Fibroblast of the aortic adventitia (primary cell): ENCODE measurements around the gene STAM. TPM values are rescaled to one million over a fixed set of nuclear protein-coding genes. Genes with fewer than 3 reads are reported as not detected.

Source experiments
- DNase-seq: peaks from one replicate; pipeline ENCODE4 v3.0.0-alpha.2; 2010; ENCODE audit warnings: low read depth
- H3K4me3 ChIP-seq: 2 replicates; pipeline ENCODE4 v1.5.1; 2011; ENCODE audit warnings: low read depth, mild to moderate bottlenecking, control low read depth, low read length, moderate library complexity
- total RNA-seq: library from RNA; depleted of rRNA; stranded (reverse); fragments of >200 nt; gene quantifications from 2 replicates; pipeline ENCODE4 v1.2.3, GENCODE V29; 2012; ENCODE audit warnings: low replicate concordance
- TF ChIP-seq, protein P1 (sequence below): IDR thresholded peaks from 2 replicates; pipeline ENCODE4 v1.5.1; 2011; ENCODE audit warnings: mild to moderate bottlenecking, low read length, control low read depth, inconsistent platforms; ENCODE audit not compliant: insufficient read depth

STAM gene
- total RNA-seq, 1 donor = 40.6 TPM

DNA sequence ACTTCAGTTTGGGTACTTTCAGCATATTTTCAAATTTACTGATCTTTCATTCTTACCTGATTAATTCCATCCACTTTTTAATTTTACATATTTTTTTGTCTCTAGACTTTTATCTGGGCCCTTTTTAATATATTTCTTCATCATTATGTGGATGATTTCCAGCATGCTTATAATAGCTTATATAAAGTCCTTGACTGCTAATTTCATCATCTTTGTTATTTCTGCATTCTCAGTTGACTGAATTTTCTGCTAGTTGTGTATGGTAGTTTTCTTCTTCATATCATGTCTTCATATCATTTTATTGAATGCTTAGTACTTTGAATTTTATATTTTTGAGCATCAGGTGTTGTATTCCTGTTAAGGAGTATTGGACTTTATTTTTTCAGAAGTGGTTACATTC, 39.6 kb downstream of the STAM start:
- peak; percentile 70 for DNase-seq
- H3K4me3 ChIP-seq = no peak overlapping the region
- TF ChIP-seq, protein P1, sequence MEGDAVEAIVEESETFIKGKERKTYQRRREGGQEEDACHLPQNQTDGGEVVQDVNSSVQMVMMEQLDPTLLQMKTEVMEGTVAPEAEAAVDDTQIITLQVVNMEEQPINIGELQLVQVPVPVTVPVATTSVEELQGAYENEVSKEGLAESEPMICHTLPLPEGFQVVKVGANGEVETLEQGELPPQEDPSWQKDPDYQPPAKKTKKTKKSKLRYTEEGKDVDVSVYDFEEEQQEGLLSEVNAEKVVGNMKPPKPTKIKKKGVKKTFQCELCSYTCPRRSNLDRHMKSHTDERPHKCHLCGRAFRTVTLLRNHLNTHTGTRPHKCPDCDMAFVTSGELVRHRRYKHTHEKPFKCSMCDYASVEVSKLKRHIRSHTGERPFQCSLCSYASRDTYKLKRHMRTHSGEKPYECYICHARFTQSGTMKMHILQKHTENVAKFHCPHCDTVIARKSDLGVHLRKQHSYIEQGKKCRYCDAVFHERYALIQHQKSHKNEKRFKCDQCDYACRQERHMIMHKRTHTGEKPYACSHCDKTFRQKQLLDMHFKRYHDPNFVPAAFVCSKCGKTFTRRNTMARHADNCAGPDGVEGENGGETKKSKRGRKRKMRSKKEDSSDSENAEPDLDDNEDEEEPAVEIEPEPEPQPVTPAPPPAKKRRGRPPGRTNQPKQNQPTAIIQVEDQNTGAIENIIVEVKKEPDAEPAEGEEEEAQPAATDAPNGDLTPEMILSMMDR = no peak

- no peak for DNase-seq
- no peak overlapping the region for H3K4me3 ChIP-seq
- TF ChIP-seq, protein P1 = no peak
Measured at GRCh38 chr10:17684537-17684936, 40.6 kb downstream of the STAM start.

GRCh38 chr10:17685233-17685840, 41.4 kb downstream of the STAM start:
- H3K4me3 ChIP-seq = no peak overlapping the region
- peak; percentile 16 for DNase-seq
- TF ChIP-seq, protein P1 = no peak

- TF ChIP-seq, protein P1 = no peak
- no peak overlapping the region for H3K4me3 ChIP-seq
- DNase-seq = no peak
Measured at GRCh38 chr10:17687117-17687831, 43.3 kb downstream of the STAM start.

- no peak overlapping the region for H3K4me3 ChIP-seq
- DNase-seq = no peak
- TF ChIP-seq, protein P1 = no peak
Measured at GRCh38 chr10:17689137-17689536, 45.2 kb downstream of the STAM start.

- no peak overlapping the region for H3K4me3 ChIP-seq
- no peak for DNase-seq
Measured at GRCh38 chr10:17693009-17693408, 49.1 kb downstream of the STAM start.

More at GRCh38 chr10:17693009-17693408, 49.1 kb downstream of the STAM start:
- TF ChIP-seq, protein P1 = no peak
